Activated CD8-positive, alpha-beta memory T cell treated with anti-CD3 and anti-CD28 coated beads, Interleukin-2, amount 50 U/mL, for 4 hours (primary cell): Measurements from ENCODE around the gene NOTCH4.
"Not testable (repeated sequence)": the region's sequence is repeated elsewhere in the genome, so short reads cannot be mapped to it uniquely, and the experiment has no call there.

Experiments
- DNase-seq: peaks from one replicate; pipeline ENCODE4 v3.0.0-alpha.2; 2020

The NOTCH4 gene

GRCh38 chr6:32223258-32224235 is at the start of gene NOTCH4:
TSS of gene NOTCH4 (minus strand) at chr6:32224067. CDS start at chr6:32223928, 139 bp downstream.
- DNase-seq = no peak

GRCh38 chr6:32271429-32271828 is 47.6 kb upstream of the NOTCH4 start:
- no peak for DNase-seq

GRCh38 chr6:32268459-32268858 is 44.6 kb upstream of the NOTCH4 start:
- DNase-seq = not testable (repeated sequence)

GRCh38 chr6:32267035-32267434 is 43.2 kb upstream of the NOTCH4 start:
- no peak for DNase-seq

- DNase-seq = not testable (repeated sequence)
Measured at GRCh38 chr6:32257262-32257661, 33.4 kb upstream of the NOTCH4 start.

- peak; percentile 65 for DNase-seq
Measured at GRCh38 chr6:32255199-32256153, 31.6 kb upstream of the NOTCH4 start.

GRCh38 chr6:32254761-32255198 is 30.9 kb upstream of the NOTCH4 start:
- no peak for DNase-seq

GRCh38 chr6:32252331-32253009 is 28.6 kb upstream of the NOTCH4 start:
- DNase-seq = no peak

GRCh38 chr6:32249262-32249661 is 25.4 kb upstream of the NOTCH4 start:
- DNase-seq = no peak

- no peak for DNase-seq
Measured at GRCh38 chr6:32247401-32247800, 23.5 kb upstream of the NOTCH4 start.

- peak; percentile 77 for DNase-seq
Measured at GRCh38 chr6:32244946-32245398, 21.1 kb upstream of the NOTCH4 start.

- DNase-seq = no peak
Measured at GRCh38 chr6:32244270-32244669, 20.4 kb upstream of the NOTCH4 start.

- not testable (repeated sequence) for DNase-seq
Measured at GRCh38 chr6:32242318-32242813, 18.5 kb upstream of the NOTCH4 start.

- DNase-seq = no peak
Measured at GRCh38 chr6:32240686-32241085, 16.8 kb upstream of the NOTCH4 start.

GRCh38 chr6:32239462-32239861 is 15.6 kb upstream of the NOTCH4 start:
- no peak for DNase-seq

GRCh38 chr6:32234934-32235333 is 11.1 kb upstream of the NOTCH4 start:
- DNase-seq = no peak

GRCh38 chr6:32226434-32226833 is 2.6 kb upstream of the NOTCH4 start:
- no peak for DNase-seq

- DNase-seq = no peak
Measured at GRCh38 chr6:32224696-32225095, 829 bp upstream of the NOTCH4 start.

GRCh38 chr6:32222333-32223230 is 1.3 kb downstream of the NOTCH4 start:
- no peak for DNase-seq

- no peak for DNase-seq
Measured at GRCh38 chr6:32220021-32220420, 3.8 kb downstream of the NOTCH4 start.

GRCh38 chr6:32218167-32218566 is 5.7 kb downstream of the NOTCH4 start:
- DNase-seq = no peak
